Mucosa of descending colon (tissue), 3 donors: ENCODE data around the gene SVOP. TPM values are rescaled to one million over a fixed set of nuclear protein-coding genes. Genes with fewer than 3 reads are reported as not detected.
A peak's percentile ranks its signal among the peaks of the same experiment; 100 is the strongest.

Experiments
- ATAC-seq: fragments of 200-7000 bp; cut with Tn5 transposase; one replicate; pipeline ENCODE4 v1.9.1; 2020; ENCODE audit warnings: mild to moderate bottlenecking, moderate library complexity
- DNase-seq, 3 donors: peaks; one replicate each; pipeline ENCODE4 v3.0.0-alpha.2; 2020
- H3K36me3 ChIP-seq: fragments of 200-600 bp; one replicate; pipeline ENCODE4 v1.8.0; 2021; ENCODE audit warnings: low read depth, mild to moderate bottlenecking
- H3K4me1 ChIP-seq: fragments of 200-600 bp; one replicate; pipeline ENCODE4 v1.8.0; 2021; ENCODE audit warnings: low read depth, mild to moderate bottlenecking
- H3K4me3 ChIP-seq: fragments of 200-600 bp; one replicate; pipeline ENCODE4 v1.8.0; 2021; ENCODE audit warnings: mild to moderate bottlenecking
- H3K9me3 ChIP-seq: fragments of 200-600 bp; one replicate; pipeline ENCODE4 v1.8.0; 2021; ENCODE audit warnings: mild to moderate bottlenecking
- intact Hi-C, 2 donors: fragments of 100-400 bp; cut with DNase I in 1 of 2; cut with micrococcal nuclease in 1 of 2; formaldehyde crosslinking; loops; one replicate each; pipeline versions ENCODE4 v1.11.0 to v1.11.1; 2022; cut with DNase I, micrococcal nuclease
- total RNA-seq, 3 donors: library from RNA; stranded (reverse); fragmentation: NEBNext Ultra II Directional in 2 of 3; extraction: Animal tissue kit (Norgen Biotek cat#: 25700) in 2 of 3; gene quantifications; one replicate each; pipeline versions ENCODE4 v1.2.1 to v1.2.4, GENCODE V29; 2021 to 2023
- TF ChIP-seq, protein P1 (sequence below): fragments of 200-600 bp; IDR thresholded peaks from one replicate; pipeline ENCODE4 v1.8.0; 2022; ENCODE audit warnings: antibody characterized with exemption, mild to moderate bottlenecking
- donor health status: DM: no; HTN: no; CAD: no; lungs with moderate emphysema.
- donor health status: DM: no; HTN: no; CAD: no.
- donor health status: DM: no; HTN: yes; CAD: no.

SVOP gene
- total RNA-seq, 3 donors from 2014 or later: 0.26 to 1.7 (median 0.31) TPM

DNA sequence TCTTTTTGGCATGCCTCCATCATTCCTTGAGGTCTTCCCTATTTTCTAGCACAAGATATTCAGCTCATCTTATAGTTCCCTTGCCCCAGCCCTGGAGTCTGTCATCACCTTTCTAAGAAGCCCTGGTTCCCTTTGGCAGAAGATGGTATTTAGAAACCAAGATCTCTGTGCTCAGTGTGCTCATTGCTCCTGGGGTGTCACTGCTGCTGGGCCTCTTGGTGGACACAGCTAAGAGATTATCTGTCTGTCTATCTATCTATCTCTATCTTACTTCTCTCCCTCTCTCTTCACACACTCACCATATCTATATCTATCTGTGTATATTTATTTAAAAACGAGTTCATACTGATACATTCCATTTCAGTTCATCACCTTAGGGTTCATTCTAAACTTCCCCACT is 73.8 kb downstream of the SVOP start:
- H3K4me3 ChIP-seq: no peak overlapping the region
- TF ChIP-seq, protein P1, sequence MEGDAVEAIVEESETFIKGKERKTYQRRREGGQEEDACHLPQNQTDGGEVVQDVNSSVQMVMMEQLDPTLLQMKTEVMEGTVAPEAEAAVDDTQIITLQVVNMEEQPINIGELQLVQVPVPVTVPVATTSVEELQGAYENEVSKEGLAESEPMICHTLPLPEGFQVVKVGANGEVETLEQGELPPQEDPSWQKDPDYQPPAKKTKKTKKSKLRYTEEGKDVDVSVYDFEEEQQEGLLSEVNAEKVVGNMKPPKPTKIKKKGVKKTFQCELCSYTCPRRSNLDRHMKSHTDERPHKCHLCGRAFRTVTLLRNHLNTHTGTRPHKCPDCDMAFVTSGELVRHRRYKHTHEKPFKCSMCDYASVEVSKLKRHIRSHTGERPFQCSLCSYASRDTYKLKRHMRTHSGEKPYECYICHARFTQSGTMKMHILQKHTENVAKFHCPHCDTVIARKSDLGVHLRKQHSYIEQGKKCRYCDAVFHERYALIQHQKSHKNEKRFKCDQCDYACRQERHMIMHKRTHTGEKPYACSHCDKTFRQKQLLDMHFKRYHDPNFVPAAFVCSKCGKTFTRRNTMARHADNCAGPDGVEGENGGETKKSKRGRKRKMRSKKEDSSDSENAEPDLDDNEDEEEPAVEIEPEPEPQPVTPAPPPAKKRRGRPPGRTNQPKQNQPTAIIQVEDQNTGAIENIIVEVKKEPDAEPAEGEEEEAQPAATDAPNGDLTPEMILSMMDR: no peak
- DNase-seq (no peak), ATAC-seq (no peak)
- H3K9me3 ChIP-seq: peaks cover 9% of the 10 kb centered on the region
- no peaks in the 10 kb centered on the region for H3K4me1 ChIP-seq
- intact Hi-C loops: no loop called here
- H3K36me3 ChIP-seq: no peaks in the 10 kb centered on the region

DNA sequence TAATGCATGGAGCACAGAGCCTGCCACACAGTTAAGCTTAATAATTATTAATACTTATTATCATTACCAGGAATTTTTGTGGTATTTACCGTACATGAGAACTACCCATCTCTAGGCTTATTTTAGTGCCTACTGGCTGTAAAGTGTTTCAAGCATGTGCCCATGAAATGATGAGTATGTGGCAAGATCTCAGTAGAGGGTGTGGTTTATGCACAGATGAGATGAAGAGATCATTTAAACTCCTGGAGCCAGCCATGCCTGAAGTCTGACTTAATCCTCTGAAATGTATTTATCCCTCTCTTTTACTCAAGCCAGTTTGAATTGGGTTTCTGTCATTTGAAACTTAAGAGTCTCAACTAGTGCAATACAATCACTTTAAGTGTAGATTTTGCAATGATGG is 80.7 kb downstream of the SVOP start:
- ATAC-seq (no peak), DNase-seq (no peak)
- no peak overlapping the region for H3K4me3 ChIP-seq
- no peaks in the 10 kb centered on the region for H3K9me3 ChIP-seq
- H3K36me3 ChIP-seq: no peaks in the 10 kb centered on the region
- TF ChIP-seq, protein P1: no peak
- intact Hi-C loops: no loop called here
- no peaks in the 10 kb centered on the region for H3K4me1 ChIP-seq

DNA sequence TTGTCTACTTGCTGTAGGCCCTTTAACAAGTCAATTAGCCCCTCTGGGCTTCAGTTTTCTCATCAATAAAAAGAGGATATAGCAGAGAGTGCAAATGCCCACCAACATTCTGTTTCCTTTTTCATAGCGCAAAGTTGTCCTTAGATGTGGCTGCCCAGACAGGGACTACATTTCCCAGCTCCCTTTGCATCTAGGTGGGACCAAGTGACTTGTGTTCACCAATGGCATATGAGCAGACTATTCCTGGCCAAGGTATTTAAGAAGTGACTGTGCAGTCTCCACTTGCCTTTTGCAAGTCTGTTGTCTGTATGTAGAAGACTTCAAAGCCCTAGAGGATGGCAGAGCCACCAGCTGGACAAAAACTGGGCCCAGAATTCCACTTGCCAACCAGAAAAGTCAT is 81.3 kb downstream of the SVOP start:
- Histone ChIP-seq H3K9me3 (no peaks in the 10 kb centered on the region), H3K36me3 (no peaks in the 10 kb centered on the region), H3K4me3 (no peak overlapping the region), H3K4me1 (no peaks in the 10 kb centered on the region)
- TF ChIP-seq, protein P1: no peak
- ATAC-seq (peak; percentile 70), DNase-seq (peak in 1 of 3 donors; percentile 28)
- intact Hi-C loops: no loop called here

DNA sequence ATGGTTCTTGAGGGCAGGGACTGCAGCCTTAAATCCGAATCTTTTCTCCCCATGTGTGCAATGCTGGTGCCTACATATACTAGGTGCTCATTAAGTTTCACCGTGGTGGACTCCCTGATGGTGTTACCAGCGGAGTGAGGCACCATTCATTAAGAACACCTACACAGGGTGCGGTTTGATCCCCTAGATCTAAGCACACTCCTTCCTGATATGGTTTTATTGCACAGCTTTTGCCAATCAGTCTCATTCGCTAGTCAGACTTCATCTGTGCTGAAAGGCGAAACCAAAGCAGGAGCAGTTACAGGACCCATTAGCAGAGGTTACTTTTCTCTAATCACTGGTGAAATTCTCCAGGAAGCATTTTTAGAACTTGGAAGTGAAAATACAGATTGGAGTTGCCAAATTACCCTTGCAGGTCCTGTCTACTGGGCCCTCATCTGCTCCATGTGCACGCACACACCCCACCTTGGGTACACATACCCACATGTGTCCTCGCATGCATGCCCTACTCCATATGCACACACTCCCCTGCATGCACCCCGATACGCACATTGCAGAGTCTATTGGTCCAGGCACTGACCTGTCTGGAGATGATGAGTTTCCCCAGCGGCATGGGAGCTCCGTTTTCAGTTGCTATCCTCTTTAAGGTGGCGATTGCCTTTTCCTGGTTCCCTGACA is 82.5 kb downstream of the SVOP start:
- intact Hi-C loops: no loop called here
- H3K9me3 ChIP-seq: no peaks in the 10 kb centered on the region
- no peak for DNase-seq
- no peak overlapping the region for H3K4me3 ChIP-seq
- ATAC-seq: peak; percentile 70
- TF ChIP-seq, protein P1: no peak
- H3K4me1 ChIP-seq: no peaks in the 10 kb centered on the region
- no peaks in the 10 kb centered on the region for H3K36me3 ChIP-seq

DNA sequence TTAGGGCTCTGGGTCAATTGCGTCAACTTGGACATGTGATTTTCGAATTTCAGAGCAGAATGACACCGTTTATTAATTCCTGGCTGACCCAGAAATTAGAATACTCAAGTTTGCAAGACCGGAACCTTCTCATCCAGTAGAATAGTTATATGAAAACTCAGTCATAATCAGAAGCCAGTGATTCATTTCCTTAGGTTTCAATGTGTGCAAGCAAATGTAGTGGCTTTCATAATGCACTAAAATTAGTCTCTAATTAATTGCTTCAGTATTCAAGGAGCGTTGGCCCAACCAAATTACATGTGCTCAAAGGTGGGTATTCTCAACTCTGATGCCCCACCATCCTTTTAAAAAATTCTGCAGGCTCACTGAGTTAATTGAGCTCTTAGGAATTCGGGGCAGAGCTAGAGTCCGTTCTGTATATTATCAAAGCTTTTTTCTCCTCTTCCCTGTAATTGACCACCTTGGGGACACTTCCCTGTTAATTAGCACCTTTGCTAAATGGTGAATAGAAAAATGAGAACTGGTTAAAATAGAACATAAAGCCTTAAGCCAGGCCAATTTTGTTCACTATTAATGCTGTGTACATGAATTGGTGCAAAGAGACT is 85.6 kb downstream of the SVOP start:
- ATAC-seq: no peak
- no peaks in the 10 kb centered on the region for H3K4me1 ChIP-seq
- H3K4me3 ChIP-seq: no peak overlapping the region
- DNase-seq: no peak
- H3K9me3 ChIP-seq: no peaks in the 10 kb centered on the region
- intact Hi-C loops: no loop called here
- no peaks in the 10 kb centered on the region for H3K36me3 ChIP-seq
- TF ChIP-seq, protein P1: no peak
